LoVo (cell line): ENCODE measurements around the gene NOS3.

Experiments
- DNase-seq: peaks from one replicate; pipeline ENCODE4 v3.0.0-alpha.2; 2016; ENCODE audit warnings: low spot score

Gene NOS3

GRCh38 chr7:150979713-150980390 lies 11.0 kb upstream of the NOS3 start:
- DNase-seq, result no peak

DNA sequence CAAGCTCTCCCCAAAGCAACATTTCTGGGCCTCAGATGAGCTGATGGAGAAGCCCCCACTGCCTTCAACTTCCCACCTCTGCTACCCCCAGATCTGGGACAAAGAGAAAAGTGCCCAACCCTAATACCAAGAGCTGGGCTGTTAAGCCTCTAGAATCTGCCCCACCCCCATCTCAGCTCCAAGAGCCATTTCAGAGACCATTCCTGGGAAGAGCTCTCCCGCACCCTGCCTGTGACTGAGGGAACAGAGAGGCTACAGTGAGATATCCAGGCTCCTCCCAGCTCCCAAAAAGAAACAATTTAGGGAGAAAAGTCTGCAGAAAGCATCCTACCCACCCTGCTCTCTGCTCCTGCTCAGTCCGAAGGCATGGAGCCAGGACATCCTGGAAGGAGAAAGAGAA lies 10.2 kb upstream of the NOS3 start:
- DNase-seq, result no peak

DNA sequence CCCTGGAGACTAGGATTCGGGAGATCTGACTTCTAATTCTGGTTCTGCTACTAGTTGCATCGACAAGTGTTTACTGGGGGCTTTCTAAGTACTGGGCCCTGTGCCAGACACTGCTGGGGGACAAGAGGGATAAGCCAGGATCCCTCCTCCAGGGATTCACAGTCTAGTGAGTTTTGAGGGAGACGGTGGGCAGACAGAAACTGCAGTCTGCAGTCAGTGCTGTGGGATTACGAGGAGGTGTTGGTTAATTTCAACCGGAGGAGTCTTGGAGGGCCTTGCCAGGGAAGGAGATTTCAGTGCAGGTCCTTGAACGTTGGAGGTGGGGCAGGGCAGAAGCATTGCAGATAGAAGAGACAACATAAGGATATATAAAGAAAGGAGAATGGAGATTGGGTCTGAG lies 9.2 kb upstream of the NOS3 start:
- DNase-seq, result no peak

DNA sequence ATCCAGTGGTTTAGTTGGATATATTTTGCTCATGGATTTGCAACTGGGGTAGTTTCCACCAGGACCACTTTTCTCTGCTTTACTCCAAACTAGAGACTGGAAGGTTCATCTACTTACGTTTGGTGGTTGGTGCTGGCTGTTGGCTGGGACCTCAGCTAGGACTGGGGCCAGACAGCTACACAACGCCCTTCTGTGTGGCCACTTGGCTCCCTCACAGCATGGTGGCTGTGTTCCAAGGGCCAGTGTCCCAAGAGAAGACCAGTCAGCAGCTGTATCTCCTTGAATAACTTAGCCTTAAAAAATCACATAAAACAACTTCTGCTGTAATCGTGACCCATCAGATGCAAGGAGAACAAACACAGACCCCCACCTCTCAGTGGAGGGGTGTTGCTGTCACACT lies 8.5 kb upstream of the NOS3 start:
- DNase-seq, result no peak

DNA sequence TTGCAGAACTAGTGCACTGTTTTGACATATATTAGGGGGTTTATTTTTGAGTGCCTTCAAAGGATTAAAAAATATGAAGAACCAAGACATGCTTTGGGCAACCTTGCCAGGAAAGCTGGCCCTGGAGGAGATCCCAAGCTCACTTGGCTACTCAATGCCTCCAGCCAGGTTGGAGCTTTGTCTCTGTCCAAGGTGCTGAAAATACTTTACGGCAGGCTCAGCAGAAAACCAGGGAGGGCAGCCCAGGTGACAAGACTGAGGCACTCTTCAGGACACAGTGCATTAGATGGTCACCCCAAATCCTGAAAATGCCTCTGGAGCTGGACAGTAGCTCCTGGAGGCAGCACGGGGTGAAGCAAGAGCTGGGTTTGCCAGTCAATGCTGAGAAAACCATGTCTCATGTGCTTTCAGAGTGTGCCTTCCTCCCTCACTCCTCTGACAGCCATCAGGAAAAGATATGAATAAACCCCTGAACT lies 6.9 kb upstream of the NOS3 start:
- peak; percentile 50 for DNase-seq

- peak; percentile 66 for DNase-seq
Observed at GRCh38 chr7:150986099-150986512, 4.7 kb upstream of the NOS3 start.

GRCh38 chr7:150986556-150986955 lies 4.3 kb upstream of the NOS3 start:
- DNase-seq, result no peak

DNA sequence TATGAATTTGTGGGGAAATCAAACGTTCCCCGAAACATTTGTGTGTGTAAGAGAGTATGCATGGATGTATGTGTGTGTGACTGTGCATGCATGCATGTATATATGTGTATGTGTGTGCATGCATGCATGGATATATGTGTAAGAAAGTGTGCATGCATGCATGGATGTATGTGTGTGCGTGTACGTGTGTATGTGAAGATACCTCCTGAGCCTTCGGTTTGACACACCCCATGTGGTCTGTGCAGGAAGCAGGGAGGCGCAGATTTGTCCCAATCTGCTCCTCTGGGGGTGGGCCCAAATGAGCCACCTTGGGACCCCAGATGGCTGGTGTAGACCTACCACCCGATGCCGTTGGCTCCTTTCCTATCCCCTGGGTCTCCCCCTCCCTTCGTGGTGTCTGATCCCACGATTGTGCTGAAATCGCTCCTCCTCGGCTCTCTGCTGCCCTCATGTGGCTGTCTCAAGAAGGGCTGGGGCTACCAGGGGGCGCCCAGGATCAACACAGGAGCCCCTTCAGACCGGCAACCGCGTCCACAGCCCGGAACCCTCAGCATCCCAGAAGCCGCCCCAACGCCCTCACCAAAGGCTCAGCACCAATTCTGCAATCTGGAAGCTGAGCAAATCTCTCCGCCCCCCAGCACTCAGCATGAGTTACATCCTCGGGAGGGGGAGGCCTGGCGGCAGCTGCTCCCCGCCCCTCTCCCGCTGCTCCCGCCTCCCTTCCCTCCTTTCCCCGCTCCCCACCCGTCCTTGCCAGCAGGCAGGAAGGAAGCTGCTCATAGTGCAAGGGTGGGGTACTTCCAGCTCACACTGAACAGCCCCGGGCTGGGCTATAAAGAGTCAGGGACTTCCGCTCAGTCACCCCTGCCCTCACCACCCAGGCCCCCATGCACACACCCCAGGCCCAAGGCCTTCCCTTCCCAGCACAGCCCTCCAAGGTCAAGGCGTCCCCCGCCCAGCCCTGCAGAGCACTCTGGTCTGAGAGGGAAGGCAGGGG lies 2.3 kb upstream of the NOS3 start:
- no peak for DNase-seq

DNA sequence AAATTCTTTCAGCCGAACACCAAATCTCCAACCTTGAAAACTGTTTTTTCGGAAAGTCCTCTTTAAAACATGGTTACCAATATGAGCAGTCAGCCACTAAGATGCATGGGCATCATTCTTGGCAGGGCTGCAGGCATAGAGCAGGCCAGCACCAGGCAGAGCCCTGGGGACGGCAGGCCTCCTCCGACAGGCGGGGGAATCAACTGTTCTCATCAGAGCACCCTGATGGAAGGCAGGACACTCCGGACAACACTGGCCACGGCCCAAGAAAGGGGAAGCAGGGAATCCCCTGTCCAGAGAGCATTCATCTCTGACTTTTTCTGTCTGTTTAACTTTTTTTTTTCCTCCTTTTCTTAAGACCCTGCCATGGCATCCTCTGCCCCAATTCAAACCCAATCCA lies 1.4 kb upstream of the NOS3 start:
- DNase-seq, result no peak

DNA sequence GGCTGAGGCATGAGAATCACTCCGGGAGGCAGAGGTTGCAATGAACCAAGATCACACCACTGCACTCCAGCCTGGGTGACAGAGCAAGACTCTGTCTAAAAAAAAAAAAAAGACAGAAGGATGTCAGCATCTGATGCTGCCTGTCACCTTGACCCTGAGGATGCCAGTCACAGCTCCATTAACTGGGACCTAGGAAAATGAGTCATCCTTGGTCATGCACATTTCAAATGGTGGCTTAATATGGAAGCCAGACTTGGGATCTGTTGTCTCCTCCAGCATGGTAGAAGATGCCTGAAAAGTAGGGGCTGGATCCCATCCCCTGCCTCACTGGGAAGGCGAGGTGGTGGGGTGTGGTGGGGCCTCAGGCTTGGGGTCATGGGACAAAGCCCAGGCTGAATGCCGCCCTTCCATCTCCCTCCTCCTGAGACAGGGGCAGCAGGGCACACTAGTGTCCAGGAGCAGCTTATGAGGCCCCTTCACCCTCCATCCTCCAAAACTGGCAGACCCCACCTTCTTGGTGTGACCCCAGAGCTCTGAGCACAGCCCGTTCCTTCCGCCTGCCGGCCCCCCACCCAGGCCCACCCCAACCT lies 1.3 kb downstream of the NOS3 start:
- no peak for DNase-seq

- DNase-seq, result no peak
Observed at GRCh38 chr7:150992833-150993302, 2.1 kb downstream of the NOS3 start.

GRCh38 chr7:150993511-150993910 lies 2.7 kb downstream of the NOS3 start:
- DNase-seq, result no peak

DNA sequence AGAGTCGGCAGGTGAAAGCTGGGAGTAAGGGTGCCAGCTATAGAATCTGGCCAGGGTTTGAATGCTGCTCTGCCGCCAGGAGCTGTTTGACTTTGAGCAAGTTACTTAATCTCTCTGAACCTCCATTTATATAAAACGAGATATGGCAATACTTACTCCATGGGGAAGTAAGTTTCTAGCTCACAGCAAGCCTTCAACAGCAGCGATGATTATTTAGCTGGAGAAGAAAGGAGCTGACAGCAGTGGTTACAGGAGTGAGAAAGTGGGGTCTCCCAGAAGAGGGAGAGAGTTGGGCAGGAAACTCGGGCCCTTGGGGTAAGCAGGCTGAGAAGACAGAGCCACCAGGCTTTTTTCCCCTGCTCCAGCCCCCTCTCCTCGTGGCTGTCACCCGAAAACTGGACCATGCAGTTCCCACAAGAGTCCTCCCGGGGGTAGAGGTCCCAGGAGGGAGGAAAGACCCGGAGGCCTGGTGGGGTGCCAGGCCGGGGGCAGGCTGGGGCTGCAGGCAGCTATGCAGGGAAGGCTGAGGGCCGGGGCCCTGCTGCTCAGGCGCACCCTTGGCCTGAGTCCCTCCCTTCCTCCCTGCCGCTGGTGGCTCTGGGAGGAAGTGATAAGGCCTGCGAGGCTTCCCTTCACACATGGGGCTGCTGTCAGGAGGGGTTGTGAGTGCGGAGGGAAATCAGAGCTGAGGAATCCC lies 3.5 kb downstream of the NOS3 start:
- no peak for DNase-seq

DNA sequence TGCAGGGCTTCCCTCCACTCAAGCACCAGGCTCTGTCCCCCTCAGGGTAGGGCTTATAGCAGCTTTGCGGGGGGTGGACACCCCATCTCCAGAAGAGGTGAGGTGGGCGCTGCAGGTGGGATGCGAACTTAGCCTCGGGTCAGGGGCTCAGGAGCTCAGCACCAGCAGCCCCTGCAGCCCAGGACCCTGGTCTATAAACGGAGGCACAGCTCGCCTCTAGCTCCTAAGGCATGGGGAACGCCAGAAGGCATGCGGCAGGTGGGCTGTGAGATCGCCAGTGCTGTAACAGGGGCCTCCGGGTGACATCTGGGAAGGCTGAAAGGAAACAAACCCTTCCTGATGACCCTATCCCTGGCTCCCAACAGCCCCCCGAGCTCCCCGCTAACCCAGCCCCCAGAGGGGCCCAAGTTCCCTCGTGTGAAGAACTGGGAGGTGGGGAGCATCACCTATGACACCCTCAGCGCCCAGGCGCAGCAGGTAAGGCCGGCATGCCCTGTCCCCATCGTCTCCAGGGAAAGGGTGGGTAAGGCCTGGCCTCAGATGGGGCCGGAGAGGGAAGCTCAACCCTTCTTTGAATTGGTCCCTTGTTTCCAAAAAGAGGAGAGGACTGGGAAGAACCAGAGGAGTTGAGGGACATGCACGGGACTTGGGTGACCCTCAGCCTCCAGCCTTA lies 4.2 kb downstream of the NOS3 start:
- DNase-seq, result no peak

GRCh38 chr7:150996376-150997074 lies 5.7 kb downstream of the NOS3 start:
- no peak for DNase-seq

DNA sequence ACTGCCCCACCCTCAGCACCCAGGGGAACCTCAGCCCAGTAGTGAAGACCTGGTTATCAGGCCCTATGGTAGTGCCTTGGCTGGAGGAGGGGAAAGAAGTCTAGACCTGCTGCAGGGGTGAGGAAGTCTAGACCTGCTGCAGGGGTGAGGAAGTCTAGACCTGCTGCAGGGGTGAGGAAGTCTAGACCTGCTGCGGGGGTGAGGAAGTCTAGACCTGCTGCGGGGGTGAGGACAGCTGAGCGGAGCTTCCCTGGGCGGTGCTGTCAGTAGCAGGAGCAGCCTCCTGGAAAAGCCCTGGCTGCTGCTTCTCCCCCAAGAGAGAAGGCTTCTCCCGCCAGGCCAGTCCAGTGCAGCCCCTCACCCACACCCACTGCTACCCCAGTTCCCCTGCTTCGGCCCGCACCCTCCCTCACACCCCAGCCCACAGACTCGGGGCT lies 6.3 kb downstream of the NOS3 start:
- DNase-seq, result no peak

GRCh38 chr7:150997817-150998216 lies 7.0 kb downstream of the NOS3 start:
- no peak for DNase-seq

GRCh38 chr7:150998341-150998740 lies 7.5 kb downstream of the NOS3 start:
- no peak for DNase-seq

DNA sequence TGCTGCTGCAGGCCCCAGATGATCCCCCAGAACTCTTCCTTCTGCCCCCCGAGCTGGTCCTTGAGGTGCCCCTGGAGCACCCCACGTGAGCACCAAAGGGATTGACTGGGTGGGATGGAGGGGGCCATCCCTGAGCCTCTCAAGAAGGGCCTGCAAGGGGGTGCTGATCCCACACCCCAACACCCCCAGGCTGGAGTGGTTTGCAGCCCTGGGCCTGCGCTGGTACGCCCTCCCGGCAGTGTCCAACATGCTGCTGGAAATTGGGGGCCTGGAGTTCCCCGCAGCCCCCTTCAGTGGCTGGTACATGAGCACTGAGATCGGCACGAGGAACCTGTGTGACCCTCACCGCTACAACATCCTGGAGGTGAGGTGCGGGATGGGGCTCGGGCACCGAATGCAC lies 8.2 kb downstream of the NOS3 start:
- no peak for DNase-seq

DNA sequence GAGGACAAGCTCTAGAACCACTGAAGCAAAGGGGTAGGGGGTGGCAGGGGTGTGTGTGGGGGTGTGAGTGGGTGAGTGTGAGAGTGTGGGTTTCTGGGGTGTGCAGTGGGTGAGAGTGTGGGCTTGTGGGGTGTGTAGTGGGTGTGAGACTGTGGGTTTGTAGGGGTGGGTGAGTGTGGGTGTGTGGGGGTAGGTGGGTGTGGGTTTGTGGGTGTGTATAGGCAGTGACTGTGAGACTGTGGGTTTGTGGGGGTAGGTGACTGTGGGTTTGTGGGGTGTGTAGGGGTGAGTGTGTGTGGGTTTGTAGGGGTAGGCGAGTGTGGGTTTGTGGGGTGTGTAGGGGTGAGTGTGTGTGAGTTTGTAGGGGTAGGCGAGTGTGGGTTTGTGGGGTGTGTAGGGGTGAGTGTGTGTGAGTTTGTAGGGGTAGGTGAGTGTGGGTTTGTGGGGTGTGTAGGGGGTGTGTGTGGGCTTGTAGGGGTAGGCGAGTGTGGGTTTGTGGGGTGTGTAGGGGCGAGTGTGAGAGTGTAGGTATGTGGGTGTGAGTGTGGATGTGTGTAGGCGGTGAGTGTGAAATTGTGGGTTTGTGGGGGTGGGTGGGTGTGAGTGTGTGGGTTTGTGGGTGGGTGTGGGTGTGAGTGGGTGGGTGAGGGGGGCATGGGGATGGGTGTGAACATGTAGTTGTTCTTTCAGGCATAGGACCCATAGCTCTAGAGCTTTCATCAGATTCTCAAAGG lies 8.8 kb downstream of the NOS3 start:
- no peak for DNase-seq
